GM12878 (cell line): ENCODE results near the gene OPRL1.

Experiments
- CBX5 ChIP-seq: sonication (generic); IDR thresholded peaks from 2 replicates; pipeline ENCODE4 v1.6.1; 2016; ENCODE audit warnings: low read depth, moderate library complexity, mild to moderate bottlenecking, inconsistent platforms
- CEBPB ChIP-seq, 2 experiments: fragments of 150-350 bp in 1 of 2; IDR thresholded peaks; 2 replicates each; pipeline ENCODE4 v1.6.1; 2012 to 2014; ENCODE audit warnings: low read depth in 2 of 2, low read length in 2 of 2, borderline replicate concordance in 1 of 2, inconsistent platforms in 1 of 2
- CTCF ChIP-seq, 3 experiments: IDR thresholded peaks in 2 of 3; conservative IDR thresholded peaks in 1 of 3; 2 replicates each; pipeline ENCODE4 v1.5.1; 2011; ENCODE audit warnings: low read depth in 3 of 3, low read length in 3 of 3, mild to moderate bottlenecking in 3 of 3, control low read depth in 2 of 3, moderate library complexity in 2 of 3, inconsistent platforms in 1 of 3, mixed read lengths in 1 of 3; ENCODE audit not compliant: control insufficient read depth in 2 of 3, insufficient read depth in 1 of 3; ENCODE audit errors: extremely low read depth in 1 of 3
- EGR1 ChIP-seq, 2 experiments: IDR thresholded peaks; 1 replicate in 1 of 2; 2 replicates in 1 of 2; pipeline ENCODE4 v1.6.1; 2011 to 2012; ENCODE audit warnings: low read depth in 2 of 2, low read length in 2 of 2, borderline replicate concordance in 1 of 2, mild to moderate bottlenecking in 1 of 2, moderate library complexity in 1 of 2
- ELK1 ChIP-seq: IDR thresholded peaks from 2 replicates; pipeline ENCODE4 v1.6.1; 2012; ENCODE audit warnings: low read depth, low read length, improper control_type of control experiment
- EP300 ChIP-seq, 2 experiments: fragments of 150-350 bp in 1 of 2; IDR thresholded peaks; 2 replicates each; pipeline ENCODE4 v1.6.1; 2011 to 2012; ENCODE audit warnings: low read depth in 2 of 2, low read length in 2 of 2, borderline replicate concordance in 1 of 2, improper control_type of control experiment in 1 of 2, inconsistent platforms in 1 of 2; ENCODE audit not compliant: control insufficient read depth in 1 of 2
- FOXM1 ChIP-seq: IDR thresholded peaks from 2 replicates; pipeline ENCODE4 v1.6.1; 2012; ENCODE audit warnings: low read depth, mild to moderate bottlenecking, inconsistent platforms, low read length, moderate library complexity
- MEF2A ChIP-seq: IDR thresholded peaks from 2 replicates; pipeline ENCODE4 v1.6.1; 2011; ENCODE audit warnings: low read depth, mild to moderate bottlenecking, low read length, moderate library complexity; ENCODE audit not compliant: insufficient read depth
- PML ChIP-seq: IDR thresholded peaks from 2 replicates; pipeline ENCODE4 v1.6.1; 2012; ENCODE audit warnings: low read length, inconsistent platforms
- POLR2AphosphoS5 ChIP-seq: IDR thresholded peaks from 2 replicates; pipeline ENCODE4 v1.6.1; 2011; ENCODE audit warnings: mild to moderate bottlenecking, low read length, inconsistent platforms
- RFX5 ChIP-seq: IDR thresholded peaks from 2 replicates; pipeline ENCODE4 v1.6.1; 2011; ENCODE audit warnings: low read depth, low read length, improper control_type of control experiment
- SPI1 ChIP-seq: IDR thresholded peaks from 2 replicates; pipeline ENCODE4 v1.6.1; 2011; ENCODE audit warnings: low read depth, mild to moderate bottlenecking, low read length, moderate library complexity, borderline replicate concordance; ENCODE audit not compliant: insufficient read depth

GRCh38 chr20:64131406-64131805 lies 51.5 kb downstream of the OPRL1 start:
- TF ChIP-seq CTCF (IDR thresholded peaks at IDR 0.05 in 2 of 3, conservative IDR thresholded peaks at IDR 0.05 in 1 of 3; ENCODE audit: control insufficient read depth in 2 of 3, extremely low read depth in 1 of 3, insufficient read depth in 1 of 3, low read depth in 3 of 3, low read length in 3 of 3) (peak in 2 of 3 experiments; percentile 7 to 18; a peak in 3 of 6 replicates), RFX5 (no peak), EGR1 (IDR thresholded peaks at IDR 0.05; ENCODE audit: borderline replicate concordance in 1 of 2, low read depth in 2 of 2, low read length in 2 of 2) (no peak), FOXM1 (no peak), ELK1 (no peak), POLR2AphosphoS5 (no peak), EP300 (IDR thresholded peaks at IDR 0.05; ENCODE audit: borderline replicate concordance in 1 of 2, control insufficient read depth in 1 of 2, low read depth in 2 of 2, low read length in 2 of 2) (no peak), PML (no peak), SPI1 (no peak), MEF2A (no peak), CBX5 (no peak), CEBPB (IDR thresholded peaks at IDR 0.05; ENCODE audit: borderline replicate concordance in 1 of 2, low read depth in 2 of 2, low read length in 2 of 2) (no peak)
